ENCODE data around the gene GTSF1L.

Gene GTSF1L

GRCh38 chr20:43770342-43770741, 43.5 kb upstream of the GTSF1L start:
- H3K9me2 ChIP-seq (replicated peaks; ENCODE audit: insufficient read depth, low read length): no peaks in the 10 kb centered on the region
- no peak overlapping the region for H2AFZ ChIP-seq (ENCODE audit: low read depth, low read length, severe bottlenecking)
- no peak overlapping the region for H3K4me3 ChIP-seq (ENCODE audit: insufficient read depth, low read length, poor library complexity, severe bottlenecking)
- H3F3A ChIP-seq (ENCODE audit: insufficient read depth): no peaks in the 10 kb centered on the region
- TF ChIP-seq CTCF (IDR thresholded peaks at IDR 0.05; ENCODE audit: insufficient read depth, low read length, poor library complexity, severe bottlenecking): no peak
- no peak for TF ChIP-seq EZH2phosphoT487 (conservative IDR thresholded peaks at IDR 0.05; ENCODE audit: low read length)
- H4K20me1 ChIP-seq (ENCODE audit: low read depth, low read length): no peaks in the 10 kb centered on the region
- no peaks in the 10 kb centered on the region for H3K79me2 ChIP-seq (ENCODE audit: insufficient read depth, low read length)
- no peaks in the 10 kb centered on the region for H3K27me3 ChIP-seq (ENCODE audit: low read length)
- H3K36me3 ChIP-seq (ENCODE audit: low read length): no peaks in the 10 kb centered on the region
- no peak overlapping the region for H3K27ac ChIP-seq (ENCODE audit: low read depth, low read length)
- no peaks in the 10 kb centered on the region for H3K9me3 ChIP-seq (ENCODE audit: insufficient read depth, low read length)
- no peak overlapping the region for H3K4me2 ChIP-seq (ENCODE audit: low read depth, low read length, poor library complexity, severe bottlenecking)
- H3K9ac ChIP-seq (ENCODE audit: low read length): no peak overlapping the region

- H3K27me3 ChIP-seq (ENCODE audit: low read length): no peaks in the 10 kb centered on the region
These were observed 41.1 kb upstream of the GTSF1L start for GRCh38 chr20:43767686-43768474.

GRCh38 chr20:43766917-43767316, 40.1 kb upstream of the GTSF1L start:
- Histone ChIP-seq H3K36me3 (ENCODE audit: low read length) (no peaks in the 10 kb centered on the region), H3K4me2 (ENCODE audit: low read depth, low read length, poor library complexity, severe bottlenecking) (no peak overlapping the region), H3K27ac (ENCODE audit: low read depth, low read length) (no peak overlapping the region), H3K79me2 (ENCODE audit: insufficient read depth, low read length) (no peaks in the 10 kb centered on the region), H3K9ac (ENCODE audit: low read length) (no peak overlapping the region), H4K20me1 (ENCODE audit: low read depth, low read length) (no peaks in the 10 kb centered on the region), H2AFZ (ENCODE audit: low read depth, low read length, severe bottlenecking) (no peak overlapping the region), H3F3A (ENCODE audit: insufficient read depth) (no peaks in the 10 kb centered on the region), H3K9me3 (ENCODE audit: insufficient read depth, low read length) (no peaks in the 10 kb centered on the region), H3K4me3 (ENCODE audit: insufficient read depth, low read length, poor library complexity, severe bottlenecking) (no peak overlapping the region), H3K9me2 (replicated peaks; ENCODE audit: insufficient read depth, low read length) (no peaks in the 10 kb centered on the region), H3K27me3 (ENCODE audit: low read length) (no peaks in the 10 kb centered on the region)
- TF ChIP-seq EZH2phosphoT487 (conservative IDR thresholded peaks at IDR 0.05; ENCODE audit: low read length): no peak
- TF ChIP-seq CTCF (IDR thresholded peaks at IDR 0.05; ENCODE audit: insufficient read depth, low read length, poor library complexity, severe bottlenecking): no peak

More at GRCh38 chr20:43767686-43768474, 41.1 kb upstream of the GTSF1L start:
- no peaks in the 10 kb centered on the region for H3K79me2 ChIP-seq (ENCODE audit: insufficient read depth, low read length)
- H4K20me1 ChIP-seq (ENCODE audit: low read depth, low read length): no peaks in the 10 kb centered on the region
- H2AFZ ChIP-seq (ENCODE audit: low read depth, low read length, severe bottlenecking): no peak overlapping the region
- no peak overlapping the region for H3K4me2 ChIP-seq (ENCODE audit: low read depth, low read length, poor library complexity, severe bottlenecking)
- H3K9ac ChIP-seq (ENCODE audit: low read length): no peak overlapping the region
- no peaks in the 10 kb centered on the region for H3K9me3 ChIP-seq (ENCODE audit: insufficient read depth, low read length)
- H3K27ac ChIP-seq (ENCODE audit: low read depth, low read length): no peak overlapping the region
- no peaks in the 10 kb centered on the region for H3K9me2 ChIP-seq (replicated peaks; ENCODE audit: insufficient read depth, low read length)
- no peaks in the 10 kb centered on the region for H3F3A ChIP-seq (ENCODE audit: insufficient read depth)
- H3K36me3 ChIP-seq (ENCODE audit: low read length): no peaks in the 10 kb centered on the region
- no peak for TF ChIP-seq CTCF (IDR thresholded peaks at IDR 0.05; ENCODE audit: insufficient read depth, low read length, poor library complexity, severe bottlenecking)
- TF ChIP-seq EZH2phosphoT487 (conservative IDR thresholded peaks at IDR 0.05; ENCODE audit: low read length): no peak
- no peak overlapping the region for H3K4me3 ChIP-seq (ENCODE audit: insufficient read depth, low read length, poor library complexity, severe bottlenecking)
